ENCODE data around the gene LRRC41. TPM values are rescaled to one million over a fixed set of nuclear protein-coding genes. Genes with fewer than 3 reads are reported as not detected.
"Not testable (repeated sequence)": the region's sequence is repeated elsewhere in the genome, so short reads cannot be mapped to it uniquely, and the experiment has no call there.

Gene LRRC41
- total and polyA plus RNA-seq, 4 experiments from 2014 or later: 31.8 to 66.1 (median 39.9) TPM

- H3K36me3 Mint-ChIP-seq; H3K27me3 Mint-ChIP-seq; H3K4me3 ChIP-seq (ENCODE audit: low read length in 2 of 2); H3K4me1 Mint-ChIP-seq; H3K9me3 Mint-ChIP-seq; H3K36me3 ChIP-seq (ENCODE audit: insufficient read depth, low read length); H3K27ac ChIP-seq (ENCODE audit: low read depth, low read length); POLR2A ChIA-PET (ENCODE audit: partially characterized antibody); H3K4me3 Mint-ChIP-seq; DNase-seq; CTCF ChIA-PET (ENCODE audit: partially characterized antibody); H3K4me1 ChIP-seq (ENCODE audit: insufficient read depth, low read length); H3K9me3 ChIP-seq (ENCODE audit: control insufficient read depth in 1 of 2, low read length in 2 of 2); H3K27me3 ChIP-seq (ENCODE audit: insufficient read depth, low read length); intact Hi-C loops (cut with micrococcal nuclease): not testable (repeated sequence)
- H3K27ac Mint-ChIP-seq: peak overlapping the region in 2 of 7 donors; percentile 59 to 72
Measured at GRCh38 chr1:46322191-46322590, 18.8 kb upstream of the LRRC41 start.

- intact Hi-C loops (cut with micrococcal nuclease); H3K4me3 Mint-ChIP-seq; H3K4me3 ChIP-seq (ENCODE audit: low read length in 2 of 2); H3K36me3 ChIP-seq (ENCODE audit: insufficient read depth, low read length); H3K4me1 Mint-ChIP-seq; H3K27me3 ChIP-seq (ENCODE audit: insufficient read depth, low read length); H3K9me3 ChIP-seq (ENCODE audit: control insufficient read depth in 1 of 2, low read length in 2 of 2); POLR2A ChIA-PET (ENCODE audit: partially characterized antibody); H3K27ac ChIP-seq (ENCODE audit: low read depth, low read length); H3K27me3 Mint-ChIP-seq; DNase-seq; H3K4me1 ChIP-seq (ENCODE audit: insufficient read depth, low read length); H3K9me3 Mint-ChIP-seq: not testable (repeated sequence)
- CTCF ChIA-PET (ENCODE audit: partially characterized antibody): interaction anchor here (1.0 kb wide), 1 partner anchor 28 kb away, joined by 5 read pairs; no protein-coding TSS in a partner anchor
- Mint-ChIP-seq H3K36me3 (peaks cover 9 to 11% of the 10 kb centered on the region in 2 donors), H3K27ac (peak overlapping the region in 1 of 7 donors; percentile 77)
Measured at GRCh38 chr1:46319960-46320914, 16.8 kb upstream of the LRRC41 start.

- H3K4me3 Mint-ChIP-seq; H3K4me1 ChIP-seq (ENCODE audit: insufficient read depth, low read length); intact Hi-C loops (cut with micrococcal nuclease); H3K27ac Mint-ChIP-seq; H3K27me3 ChIP-seq (ENCODE audit: insufficient read depth, low read length); H3K4me1 Mint-ChIP-seq; DNase-seq; H3K9me3 ChIP-seq (ENCODE audit: control insufficient read depth in 1 of 2, low read length in 2 of 2); H3K9me3 Mint-ChIP-seq; H3K27ac ChIP-seq (ENCODE audit: low read depth, low read length); H3K27me3 Mint-ChIP-seq; H3K4me3 ChIP-seq (ENCODE audit: low read length in 2 of 2): not testable (repeated sequence)
- CTCF ChIA-PET (ENCODE audit: partially characterized antibody): interaction anchor here (1.0 kb wide), 1 partner anchor 29 kb away, joined by 5 read pairs; no protein-coding TSS in a partner anchor
- H3K36me3 Mint-ChIP-seq: peaks cover 15 to 17% of the 10 kb centered on the region in 2 donors
- POLR2A ChIA-PET (ENCODE audit: partially characterized antibody): interaction anchor here (0.7 kb wide), 1 partner anchor 296 kb away, joined by 3 read pairs; no protein-coding TSS in a partner anchor
- H3K36me3 ChIP-seq (ENCODE audit: insufficient read depth, low read length): peaks cover 11% of the 10 kb centered on the region
Measured at GRCh38 chr1:46319301-46319700, 15.9 kb upstream of the LRRC41 start.

GRCh38 chr1:46317323-46317722, 13.9 kb upstream of the LRRC41 start:
- Mint-ChIP-seq H3K27me3 (no peaks in the 10 kb centered on the region), H3K4me3 (no peak overlapping the region), H3K4me1 (no peaks in the 10 kb centered on the region), H3K36me3 (peaks cover 21 to 30% of the 10 kb centered on the region in 2 donors), H3K27ac (no peak overlapping the region), H3K9me3 (no peaks in the 10 kb centered on the region)
- Histone ChIP-seq H3K9me3 (ENCODE audit: control insufficient read depth in 1 of 2, low read length in 2 of 2) (no peaks in the 10 kb centered on the region), H3K4me1 (ENCODE audit: insufficient read depth, low read length) (no peaks in the 10 kb centered on the region), H3K36me3 (ENCODE audit: insufficient read depth, low read length) (peaks cover 25% of the 10 kb centered on the region), H3K27ac (ENCODE audit: low read depth, low read length) (no peak overlapping the region), H3K27me3 (ENCODE audit: insufficient read depth, low read length) (no peaks in the 10 kb centered on the region), H3K4me3 (ENCODE audit: low read length in 2 of 2) (no peak overlapping the region)
- intact Hi-C loops (cut with micrococcal nuclease): no loop called here
- ChIA-PET POLR2A (ENCODE audit: partially characterized antibody) (interaction anchor here (1.1 kb wide), 1 partner anchor 23 kb away, joined by 3 read pairs; the partner anchor contains the start of gene NSUN4), CTCF (ENCODE audit: partially characterized antibody) (interaction anchor here (0.6 kb wide), 1 partner anchor 29 kb away, joined by 3 read pairs; no protein-coding TSS in a partner anchor)
- DNase-seq: no peak

GRCh38 chr1:46315669-46316403, 12.4 kb upstream of the LRRC41 start:
- H3K4me3 Mint-ChIP-seq: no peak overlapping the region
- H3K27ac ChIP-seq (ENCODE audit: low read depth, low read length): no peak overlapping the region
- H3K36me3 Mint-ChIP-seq: peaks cover 24 to 38% of the 10 kb centered on the region in 2 donors
- H3K9me3 Mint-ChIP-seq: no peaks in the 10 kb centered on the region
- peak overlapping the region in 2 of 7 donors; percentile 4 to 19 for H3K27ac Mint-ChIP-seq
- no peaks in the 10 kb centered on the region for H3K27me3 Mint-ChIP-seq
- ChIA-PET CTCF (ENCODE audit: partially characterized antibody) (no interaction called here), POLR2A (ENCODE audit: partially characterized antibody) (no interaction called here)
- no peak for DNase-seq
- no peaks in the 10 kb centered on the region for H3K4me1 Mint-ChIP-seq
- H3K4me1 ChIP-seq (ENCODE audit: insufficient read depth, low read length): no peaks in the 10 kb centered on the region
- intact Hi-C loops (cut with micrococcal nuclease): no loop called here
- H3K36me3 ChIP-seq (ENCODE audit: insufficient read depth, low read length): peaks cover 28% of the 10 kb centered on the region
- H3K27me3 ChIP-seq (ENCODE audit: insufficient read depth, low read length): no peaks in the 10 kb centered on the region
- H3K4me3 ChIP-seq (ENCODE audit: low read length in 2 of 2): no peak overlapping the region
- no peaks in the 10 kb centered on the region for H3K9me3 ChIP-seq (ENCODE audit: control insufficient read depth in 1 of 2, low read length in 2 of 2)

- Histone ChIP-seq H3K27me3 (ENCODE audit: insufficient read depth, low read length) (no peaks in the 10 kb centered on the region), H3K4me1 (ENCODE audit: insufficient read depth, low read length) (peaks cover 24% of the 10 kb centered on the region), H3K27ac (ENCODE audit: low read depth, low read length) (no peak overlapping the region), H3K36me3 (ENCODE audit: insufficient read depth, low read length) (peaks cover 34% of the 10 kb centered on the region), H3K4me3 (ENCODE audit: low read length in 2 of 2) (no peak overlapping the region), H3K9me3 (ENCODE audit: control insufficient read depth in 1 of 2, low read length in 2 of 2) (no peaks in the 10 kb centered on the region)
- Mint-ChIP-seq H3K36me3 (peaks cover 31 to 52% of the 10 kb centered on the region in 2 donors), H3K27me3 (no peaks in the 10 kb centered on the region), H3K4me1 (peaks cover 10 to 39% (median 12%) of the 10 kb centered on the region in 4 donors), H3K4me3 (peak overlapping the region in 1 of 8 donors; percentile 48), H3K27ac (no peak overlapping the region), H3K9me3 (no peaks in the 10 kb centered on the region)
- intact Hi-C loops (cut with micrococcal nuclease): no loop called here
- CTCF ChIA-PET (ENCODE audit: partially characterized antibody): no interaction called here
- POLR2A ChIA-PET (ENCODE audit: partially characterized antibody): no interaction called here
- no peak for DNase-seq
Measured at GRCh38 chr1:46310321-46310720, 6.9 kb upstream of the LRRC41 start.

Data from CD4-positive, alpha-beta memory T cell (primary cell).